ENCODE results near the gene CXCL16. TPM values are rescaled to one million over a fixed set of nuclear protein-coding genes. Genes with fewer than 3 reads are reported as not detected.

Gene CXCL16
- total and polyA plus RNA-seq, 2 of the 13 experiments (the other 11 are each of a cell fraction or from before 2014, with no cell fraction given) = 9.4 to 101 TPM

DNA sequence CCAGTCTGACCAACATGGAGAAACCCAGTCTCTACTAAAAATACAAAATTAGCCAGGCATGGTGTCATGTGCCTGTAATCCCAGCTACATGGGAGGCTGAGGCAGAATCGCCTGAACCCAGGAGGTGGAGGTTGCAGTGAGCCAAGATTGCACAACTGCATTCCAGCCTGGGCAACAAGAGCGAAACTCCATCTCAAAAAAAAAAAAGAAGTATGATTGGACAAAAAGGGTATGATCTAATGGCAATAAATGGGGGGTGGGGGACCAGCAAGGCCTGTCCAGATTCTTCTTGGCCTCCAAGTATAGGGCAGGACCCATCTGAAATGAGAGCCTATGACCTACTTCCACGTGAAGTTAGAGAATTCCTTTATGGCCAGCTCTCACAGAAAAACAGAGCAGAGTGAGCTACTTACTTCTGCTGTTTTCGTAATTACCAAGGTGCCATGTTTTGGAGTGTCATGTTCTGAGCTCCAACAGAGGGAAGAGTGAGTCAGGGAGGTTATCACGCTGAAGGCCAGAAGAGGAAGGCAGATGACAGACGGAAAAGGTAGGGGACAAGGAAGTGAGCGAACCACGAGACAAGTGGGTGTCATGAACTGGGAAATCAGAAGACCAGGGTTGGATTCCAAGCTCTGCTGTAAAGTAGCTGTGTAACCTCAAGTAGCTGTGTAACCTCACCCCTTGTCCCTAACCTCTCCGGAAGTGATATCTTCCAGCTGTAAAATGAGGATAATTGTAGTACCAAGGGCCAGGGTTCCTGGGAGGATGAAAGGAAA, 3.7 kb downstream of the CXCL16 start:
- POLR2A ChIA-PET = interaction anchor here (0.5 to 2.1 kb wide), 4 partner anchors 10 to 53 kb away, joined by 3 to 21 read pairs (median 6); partner anchors contain the start of genes ARRB2, GLTPD2 and TM4SF5
- Histone ChIP-seq H3K36me3 (replicated peaks in 1 of 2; ENCODE audit: control insufficient read depth in 1 of 2, insufficient read depth in 2 of 2, low read length in 2 of 2) (no peaks in the 10 kb centered on the region; a peak in 2 of 5 replicates), H3K4me3 (replicated peaks in 1 of 3; ENCODE audit: insufficient read depth in 1 of 3, low read depth in 2 of 3, low read length in 3 of 3) (no peak overlapping the region), H3K4me2 (ENCODE audit: low read depth, low read length) (no peak overlapping the region), H3K9me3 (ENCODE audit: low read length) (no peaks in the 10 kb centered on the region), H3K9ac (ENCODE audit: insufficient read depth, low read depth, low read length) (no peak overlapping the region), H3K27ac (ENCODE audit: extremely low read length, insufficient read depth, low read length) (no peak overlapping the region), H3K79me2 (ENCODE audit: insufficient read depth, low read length) (no peaks in the 10 kb centered on the region), H4K20me1 (ENCODE audit: insufficient read depth, low read length) (no peaks in the 10 kb centered on the region), H2AFZ (ENCODE audit: low read length) (no peak overlapping the region), H3K4me1 (ENCODE audit: insufficient read depth, low read length) (peaks cover 74% of the 10 kb centered on the region), H3K27me3 (ENCODE audit: control insufficient read depth in 1 of 2, insufficient read depth in 2 of 2, low read length in 2 of 2) (peaks cover 2 to 13% of the 10 kb centered on the region in 2 experiments; a peak in 3 of 5 replicates)
- no TSS peak for BruUV-seq (replicated peaks)
- ATAC-seq (no peak), DNase-seq (ENCODE audit: low spot score) (no peak), FAIRE-seq (no peak)
- intact Hi-C loops (cut with micrococcal nuclease; ENCODE audit: unreplicated experiment) = no loop called here
- WGBS (ENCODE audit: low lambda C conversion rate) = 84% methylated on average over 9 of the region's 9 CpGs
- CTCF ChIA-PET (ENCODE audit: low intra/inter-chr PET ratio, low total read pairs) = no interaction called here
- in situ Hi-C loops (cut with HindIII; ENCODE audit: extremely low pct_ligation_motif_present, low pct_unique_long_range_greater_than_20kb) = loop anchor here (10.0 kb wide), 1 partner anchor 49 kb away; the partner anchor contains the start of genes GLTPD2 and VMO1
- TF ChIP-seq REXO4 (CRISPR knock-in tag; IDR thresholded peaks at IDR 0.05; ENCODE audit: borderline replicate concordance) (no peak), CAMTA2 (CRISPR knock-in tag; IDR thresholded peaks at IDR 0.05; ENCODE audit: borderline replicate concordance) (no peak), ZNF775 (CRISPR knock-in tag; IDR thresholded peaks at IDR 0.05; ENCODE audit: borderline replicate concordance) (no peak), ZNF713 (CRISPR knock-in tag; IDR thresholded peaks at IDR 0.05) (no peak), SOX6 (IDR thresholded peaks at IDR 0.05) (no peak), SOX6 (CRISPR knock-in tag; IDR thresholded peaks at IDR 0.05) (no peak), ZNF792 (CRISPR knock-in tag; IDR thresholded peaks at IDR 0.05) (no peak), RELA (CRISPR knock-in tag; IDR thresholded peaks at IDR 0.05) (no peak), ZC3H4 (CRISPR knock-in tag; IDR thresholded peaks at IDR 0.05; ENCODE audit: borderline replicate concordance) (no peak), SETDB1 (CRISPR knock-in tag; IDR thresholded peaks at IDR 0.05; ENCODE audit: borderline replicate concordance) (no peak), KLF15 (CRISPR knock-in tag; IDR thresholded peaks at IDR 0.05; ENCODE audit: borderline replicate concordance) (no peak)
- TF ChIP-seq, protein P1, sequence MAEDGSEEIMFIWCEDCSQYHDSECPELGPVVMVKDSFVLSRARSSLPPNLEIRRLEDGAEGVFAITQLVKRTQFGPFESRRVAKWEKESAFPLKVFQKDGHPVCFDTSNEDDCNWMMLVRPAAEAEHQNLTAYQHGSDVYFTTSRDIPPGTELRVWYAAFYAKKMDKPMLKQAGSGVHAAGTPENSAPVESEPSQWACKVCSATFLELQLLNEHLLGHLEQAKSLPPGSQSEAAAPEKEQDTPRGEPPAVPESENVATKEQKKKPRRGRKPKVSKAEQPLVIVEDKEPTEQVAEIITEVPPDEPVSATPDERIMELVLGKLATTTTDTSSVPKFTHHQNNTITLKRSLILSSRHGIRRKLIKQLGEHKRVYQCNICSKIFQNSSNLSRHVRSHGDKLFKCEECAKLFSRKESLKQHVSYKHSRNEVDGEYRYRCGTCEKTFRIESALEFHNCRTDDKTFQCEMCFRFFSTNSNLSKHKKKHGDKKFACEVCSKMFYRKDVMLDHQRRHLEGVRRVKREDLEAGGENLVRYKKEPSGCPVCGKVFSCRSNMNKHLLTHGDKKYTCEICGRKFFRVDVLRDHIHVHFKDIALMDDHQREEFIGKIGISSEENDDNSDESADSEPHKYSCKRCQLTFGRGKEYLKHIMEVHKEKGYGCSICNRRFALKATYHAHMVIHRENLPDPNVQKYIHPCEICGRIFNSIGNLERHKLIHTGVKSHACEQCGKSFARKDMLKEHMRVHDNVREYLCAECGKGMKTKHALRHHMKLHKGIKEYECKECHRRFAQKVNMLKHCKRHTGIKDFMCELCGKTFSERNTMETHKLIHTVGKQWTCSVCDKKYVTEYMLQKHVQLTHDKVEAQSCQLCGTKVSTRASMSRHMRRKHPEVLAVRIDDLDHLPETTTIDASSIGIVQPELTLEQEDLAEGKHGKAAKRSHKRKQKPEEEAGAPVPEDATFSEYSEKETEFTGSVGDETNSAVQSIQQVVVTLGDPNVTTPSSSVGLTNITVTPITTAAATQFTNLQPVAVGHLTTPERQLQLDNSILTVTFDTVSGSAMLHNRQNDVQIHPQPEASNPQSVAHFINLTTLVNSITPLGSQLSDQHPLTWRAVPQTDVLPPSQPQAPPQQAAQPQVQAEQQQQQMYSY (CRISPR knock-in tag; IDR thresholded peaks at IDR 0.05) = no peak
- TF ChIP-seq, protein P2, sequence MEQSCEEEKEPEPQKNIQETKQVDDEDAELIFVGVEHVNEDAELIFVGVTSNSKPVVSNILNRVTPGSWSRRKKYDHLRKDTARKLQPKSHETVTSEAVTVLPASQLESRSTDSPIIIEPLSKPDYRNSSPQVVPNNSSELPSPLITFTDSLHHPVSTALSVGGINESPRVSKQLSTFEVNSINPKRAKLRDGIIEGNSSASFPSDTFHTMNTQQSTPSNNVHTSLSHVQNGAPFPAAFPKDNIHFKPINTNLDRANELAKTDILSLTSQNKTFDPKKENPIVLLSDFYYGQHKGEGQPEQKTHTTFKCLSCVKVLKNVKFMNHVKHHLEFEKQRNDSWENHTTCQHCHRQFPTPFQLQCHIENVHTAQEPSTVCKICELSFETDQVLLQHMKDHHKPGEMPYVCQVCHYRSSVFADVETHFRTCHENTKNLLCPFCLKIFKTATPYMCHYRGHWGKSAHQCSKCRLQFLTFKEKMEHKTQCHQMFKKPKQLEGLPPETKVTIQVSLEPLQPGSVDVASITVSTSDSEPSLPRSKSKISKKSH (CRISPR knock-in tag; IDR thresholded peaks at IDR 0.05; ENCODE audit: borderline replicate concordance) = no peak
- TF ChIP-seq, protein P3, sequence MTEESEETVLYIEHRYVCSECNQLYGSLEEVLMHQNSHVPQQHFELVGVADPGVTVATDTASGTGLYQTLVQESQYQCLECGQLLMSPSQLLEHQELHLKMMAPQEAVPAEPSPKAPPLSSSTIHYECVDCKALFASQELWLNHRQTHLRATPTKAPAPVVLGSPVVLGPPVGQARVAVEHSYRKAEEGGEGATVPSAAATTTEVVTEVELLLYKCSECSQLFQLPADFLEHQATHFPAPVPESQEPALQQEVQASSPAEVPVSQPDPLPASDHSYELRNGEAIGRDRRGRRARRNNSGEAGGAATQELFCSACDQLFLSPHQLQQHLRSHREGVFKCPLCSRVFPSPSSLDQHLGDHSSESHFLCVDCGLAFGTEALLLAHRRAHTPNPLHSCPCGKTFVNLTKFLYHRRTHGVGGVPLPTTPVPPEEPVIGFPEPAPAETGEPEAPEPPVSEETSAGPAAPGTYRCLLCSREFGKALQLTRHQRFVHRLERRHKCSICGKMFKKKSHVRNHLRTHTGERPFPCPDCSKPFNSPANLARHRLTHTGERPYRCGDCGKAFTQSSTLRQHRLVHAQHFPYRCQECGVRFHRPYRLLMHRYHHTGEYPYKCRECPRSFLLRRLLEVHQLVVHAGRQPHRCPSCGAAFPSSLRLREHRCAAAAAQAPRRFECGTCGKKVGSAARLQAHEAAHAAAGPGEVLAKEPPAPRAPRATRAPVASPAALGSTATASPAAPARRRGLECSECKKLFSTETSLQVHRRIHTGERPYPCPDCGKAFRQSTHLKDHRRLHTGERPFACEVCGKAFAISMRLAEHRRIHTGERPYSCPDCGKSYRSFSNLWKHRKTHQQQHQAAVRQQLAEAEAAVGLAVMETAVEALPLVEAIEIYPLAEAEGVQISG (CRISPR knock-in tag; IDR thresholded peaks at IDR 0.05) = no peak

All from HepG2 (cell line).